HCT116 (cell line): ENCODE data around the gene EEFSEC. TPM values are rescaled to one million over a fixed set of nuclear protein-coding genes. Genes with fewer than 3 reads are reported as not detected.

ENCODE experiments used
- ATAC-seq: fragments of 200-7000 bp; cut with Tn5 transposase; 2 replicates; pipeline ENCODE4 v1.9.1; 2020; ENCODE audit warnings: mild to moderate bottlenecking, moderate library complexity
- BruUV-seq: library from RNA; stranded (reverse); fragments of 400-500 nt; replicated peaks from 2 replicates; lab custom pipeline; 2021; lab: Mats Ljungman, UMichigan
- CTCF ChIA-PET: fragments of 300-600 bp; sonication (Branson Sonifier 250); formaldehyde crosslinking; loops from one replicate; lab custom pipeline; 2021; ENCODE audit warnings: antibody characterized with exemption; lab: Charles Lee
- POLR2A ChIA-PET: fragments of 300-600, 350-600 bp; sonication (Branson Sonifier 250); formaldehyde crosslinking; loops from one replicate; lab custom pipeline; 2021; ENCODE audit warnings: antibody characterized with exemption; lab: Charles Lee
- RAD21 ChIA-PET, 2 experiments: fragments of 300-600 bp; sonication (Branson Sonifier 250); formaldehyde crosslinking; loops; one replicate each; lab custom pipeline; 2023; ENCODE audit warnings: low total read pairs in 2 of 2; ENCODE audit not compliant: uncharacterized antibody in 2 of 2, unreplicated experiment in 2 of 2, low non-redundant PET in 1 of 2; lab: Charles Lee
- DNase-seq: peaks from one replicate; pipeline ENCODE4 v3.0.0-alpha.2; 2010; ENCODE audit warnings: low read depth, low spot score
- H2AFZ ChIP-seq: fragments of 200-600 bp; shearing (Covaris generic), sonication (generic); 2 replicates; pipeline ENCODE4 v1.6.1; 2017; ENCODE audit warnings: low read depth, mixed run types, mixed read lengths, antibody characterized with exemption, low read length; ENCODE audit not compliant: poor library complexity, severe bottlenecking
- H3K27ac ChIP-seq: 2 replicates; pipeline ENCODE4 v1.5.1; 2012; ENCODE audit warnings: low read depth, low read length
- H3K27me3 ChIP-seq: fragments of 200-600 bp; sonication (generic); 2 replicates; pipeline ENCODE4 v1.6.1; 2016; ENCODE audit warnings: mixed run types, low read length, mixed read lengths; ENCODE audit not compliant: insufficient read depth
- H3K36me3 ChIP-seq, 2 experiments: fragments of 200-500 bp in 1 of 2; fragments of 200-600 bp in 1 of 2; sonication (Bioruptor generic) in 1 of 2; sonication (generic) in 1 of 2; 2 replicates each; pipeline versions ENCODE4 v1.5.1 to v1.6.1; 2014 to 2016; ENCODE audit warnings: low read length in 2 of 2, inconsistent platforms in 1 of 2, mixed read lengths in 1 of 2, mixed run types in 1 of 2; ENCODE audit not compliant: insufficient read depth in 2 of 2, control insufficient read depth in 1 of 2
- H3K4me1 ChIP-seq, 2 experiments: fragments of 200-600 bp in 1 of 2; sonication (generic) in 1 of 2; 2 replicates each; pipeline versions ENCODE4 v1.5.1 to v1.6.1; 2012 to 2017; ENCODE audit warnings: low read length in 2 of 2, inconsistent platforms in 1 of 2, mild to moderate bottlenecking in 1 of 2, mixed read lengths in 1 of 2, mixed run types in 1 of 2, moderate library complexity in 1 of 2; ENCODE audit not compliant: insufficient read depth in 2 of 2, control insufficient read depth in 1 of 2
- H3K4me2 ChIP-seq: fragments of 200-600 bp; sonication (generic); 2 replicates; pipeline ENCODE4 v1.6.1; 2017; ENCODE audit warnings: mixed run types, low read length, mixed read lengths
- H3K4me3 ChIP-seq, 2 experiments: fragments of 200-600 bp in 1 of 2; sonication (generic) in 1 of 2; replicated peaks in 1 of 2; 2 replicates each; pipeline ENCODE4 v1.5.1; 2011 to 2016; ENCODE audit warnings: low read length in 2 of 2, control low read depth in 1 of 2, low read depth in 1 of 2, mild to moderate bottlenecking in 1 of 2, mixed read lengths in 1 of 2, mixed run types in 1 of 2
- H3K79me2 ChIP-seq: fragments of 200-600 bp; sonication (generic); 2 replicates; pipeline ENCODE4 v1.6.1; 2017; ENCODE audit warnings: mild to moderate bottlenecking, mixed run types, low read length, moderate library complexity, mixed read lengths; ENCODE audit not compliant: insufficient read depth
- H3K9ac ChIP-seq: fragments of 200-600 bp; sonication (generic); 2 replicates; pipeline ENCODE4 v1.6.1; 2016; ENCODE audit warnings: low read length, mixed read lengths
- H3K9me2 ChIP-seq: fragments of 200-600 bp; sonication (generic), shearing (Covaris generic); 2 replicates; pipeline ENCODE4 v1.6.1; 2017; ENCODE audit warnings: mixed run types, mild to moderate bottlenecking, moderate library complexity; ENCODE audit not compliant: insufficient read depth
- H3K9me3 ChIP-seq, 2 experiments: fragments of 200-500 bp in 1 of 2; fragments of 200-600 bp in 1 of 2; sonication (Bioruptor generic) in 1 of 2; sonication (generic) in 1 of 2; 2 replicates each; pipeline ENCODE4 v1.6.1; 2014 to 2017; ENCODE audit warnings: low read length in 2 of 2, mixed read lengths in 2 of 2, inconsistent platforms in 1 of 2, low read depth in 1 of 2, mild to moderate bottlenecking in 1 of 2, mixed run types in 1 of 2, moderate library complexity in 1 of 2; ENCODE audit not compliant: control insufficient read depth in 1 of 2, insufficient read depth in 1 of 2
- H4K20me1 ChIP-seq: fragments of 200-600 bp; sonication (generic), shearing (Covaris generic); 2 replicates; pipeline ENCODE4 v1.6.1; 2017; ENCODE audit warnings: mixed run types, mild to moderate bottlenecking, moderate library complexity; ENCODE audit not compliant: insufficient read depth
- CBX3 ChIP-seq: IDR thresholded peaks from 2 replicates; pipeline ENCODE4 v1.6.1; 2012; ENCODE audit warnings: low read depth
- CEBPB ChIP-seq: IDR thresholded peaks from 2 replicates; pipeline ENCODE4 v1.6.1; 2012; ENCODE audit warnings: low read depth
- ELF1 ChIP-seq: IDR thresholded peaks from 2 replicates; pipeline ENCODE4 v1.6.1; 2012; ENCODE audit warnings: low read depth, borderline replicate concordance
- EZH2 ChIP-seq: fragments of 200-600 bp; sonication (generic); IDR thresholded peaks from 2 replicates; pipeline ENCODE4 v1.6.1; 2017; ENCODE audit warnings: antibody characterized with exemption, mixed run types
- FOSL1 ChIP-seq: IDR thresholded peaks from 2 replicates; pipeline ENCODE4 v1.6.1; 2012; ENCODE audit warnings: low read depth
- JUND ChIP-seq: IDR thresholded peaks from 2 replicates; pipeline ENCODE4 v1.6.1; 2012
- POLR2A ChIP-seq: IDR thresholded peaks from 2 replicates; pipeline ENCODE4 v1.7.0; 2011; ENCODE audit warnings: borderline replicate concordance; ENCODE audit not compliant: insufficient read depth, insufficient read length; ENCODE audit errors: extremely low read depth
- SP1 ChIP-seq: IDR thresholded peaks from 2 replicates; pipeline ENCODE4 v1.6.1; 2012; ENCODE audit warnings: low read depth
- SRF ChIP-seq: IDR thresholded peaks from 2 replicates; pipeline ENCODE4 v1.6.1; 2012; ENCODE audit warnings: low read depth
- TCF7L2 ChIP-seq: IDR thresholded peaks from 2 replicates; pipeline ENCODE4 v1.7.0; 2011; ENCODE audit warnings: borderline replicate concordance, inconsistent platforms; ENCODE audit not compliant: insufficient read depth, insufficient read length; ENCODE audit errors: extremely low read depth
- YY1 ChIP-seq: IDR thresholded peaks from 2 replicates; pipeline ENCODE4 v1.6.1; 2011; ENCODE audit warnings: low read length, low read depth, moderate library complexity, mild to moderate bottlenecking; ENCODE audit not compliant: insufficient replicate concordance; ENCODE audit errors: extremely low read depth
- intact Hi-C: fragments of 100-400 bp; cut with micrococcal nuclease; formaldehyde crosslinking; loops from 2 replicates; pipeline ENCODE4 v1.10.0; 2022
- total RNA-seq: library from RNA; stranded (reverse); gene quantifications from one replicate; pipeline ENCODE4 v1.2.1, GENCODE V29; 2021; ENCODE audit not compliant: unreplicated experiment

The EEFSEC gene
- total RNA-seq, 1 experiment from 2014 or later: 16.1 TPM

DNA sequence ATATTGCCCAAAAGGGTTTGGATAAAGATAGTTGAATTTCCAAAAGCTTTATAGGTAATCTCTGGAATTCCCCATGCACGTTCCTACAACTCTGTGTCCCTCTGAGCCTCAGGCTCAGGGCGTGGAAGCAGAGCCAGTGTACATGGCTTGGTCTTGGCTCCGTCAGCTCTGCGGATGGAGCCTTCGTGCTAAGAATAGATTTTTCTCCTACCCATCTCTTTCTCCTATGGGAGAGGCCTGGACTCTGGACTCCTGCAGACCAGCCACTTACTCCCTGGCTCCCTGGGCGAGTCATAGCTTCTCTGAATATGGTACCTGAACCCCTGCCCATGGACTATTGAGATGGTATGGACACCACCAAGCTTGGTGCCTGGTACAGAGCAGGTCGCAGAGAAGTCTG lies 99.9 kb downstream of the EEFSEC start:
- CTCF ChIA-PET: no interaction called here
- H4K20me1 ChIP-seq: no peaks in the 10 kb centered on the region
- H3K9ac ChIP-seq: no peak overlapping the region
- H3K4me2 ChIP-seq: no peak overlapping the region
- no peaks in the 10 kb centered on the region for H3K79me2 ChIP-seq
- no peak overlapping the region for H3K27ac ChIP-seq
- no peak for ATAC-seq
- no peak overlapping the region for H2AFZ ChIP-seq
- no peaks in the 10 kb centered on the region for H3K27me3 ChIP-seq
- intact Hi-C loops: no loop called here
- RAD21 ChIA-PET: no interaction called here
- BruUV-seq: no TSS peak
- H3K9me2 ChIP-seq: no peaks in the 10 kb centered on the region
- POLR2A ChIA-PET: interaction anchor here (1.4 kb wide), 1 partner anchor 8 kb away, joined by 3 read pairs; no protein-coding TSS in a partner anchor
- no peaks in the 10 kb centered on the region; a peak in 1 of 4 replicates for H3K4me1 ChIP-seq
- TF ChIP-seq YY1 (no peak), CEBPB (no peak), TCF7L2 (no peak), CBX3 (no peak), JUND (no peak), ELF1 (no peak), SP1 (no peak), SRF (no peak), POLR2A (no peak), FOSL1 (no peak), EZH2 (no peak)
- TF ChIP-seq, all 23 proteins: peak for 0
- DNase-seq: no peak
- Histone ChIP-seq H3K36me3 (no peaks in the 10 kb centered on the region), H3K4me3 (no peak overlapping the region), H3K9me3 (no peaks in the 10 kb centered on the region)

DNA sequence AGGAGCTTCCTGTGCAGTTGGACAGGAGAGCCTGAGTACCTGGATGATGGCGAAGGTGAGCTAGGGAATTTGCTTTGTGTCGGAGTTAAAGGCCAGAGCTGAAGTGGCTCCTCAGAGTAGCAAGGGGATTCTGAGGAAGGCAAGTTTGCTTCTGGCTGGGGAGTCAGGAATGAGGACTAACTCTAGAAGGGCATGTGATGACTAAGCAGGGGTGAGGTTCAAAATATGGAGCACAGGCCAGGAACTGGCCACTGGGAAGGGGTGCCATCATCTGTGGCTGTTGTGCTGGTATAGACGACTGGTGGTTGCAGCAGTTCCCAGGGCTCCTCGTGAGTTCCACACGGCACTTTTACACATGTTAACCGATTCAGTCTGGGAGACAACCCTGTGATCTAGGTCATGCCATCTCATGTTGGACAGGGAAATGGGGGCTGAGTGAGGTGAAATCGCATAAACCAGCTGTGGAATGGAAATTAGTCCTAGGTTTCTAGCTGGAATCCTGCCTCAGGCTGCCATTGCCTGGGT lies 100.8 kb downstream of the EEFSEC start:
- Histone ChIP-seq H3K4me3 (no peak overlapping the region), H3K79me2 (no peaks in the 10 kb centered on the region), H4K20me1 (no peaks in the 10 kb centered on the region), H2AFZ (no peak overlapping the region), H3K9ac (no peak overlapping the region), H3K36me3 (no peaks in the 10 kb centered on the region), H3K9me3 (no peaks in the 10 kb centered on the region), H3K4me1 (no peaks in the 10 kb centered on the region; a peak in 1 of 4 replicates), H3K27me3 (no peaks in the 10 kb centered on the region), H3K27ac (no peak overlapping the region), H3K4me2 (no peak overlapping the region), H3K9me2 (no peaks in the 10 kb centered on the region)
- DNase-seq (no peak), ATAC-seq (no peak)
- TF ChIP-seq JUND: no peak
- TF ChIP-seq SP1: no peak
- TF ChIP-seq CBX3: no peak
- CTCF ChIA-PET: no interaction called here
- POLR2A ChIA-PET: interaction anchor here (1.4 kb wide), 1 partner anchor 9 kb away, joined by 3 read pairs; no protein-coding TSS in a partner anchor
- no TSS peak for BruUV-seq
- intact Hi-C loops: no loop called here
- RAD21 ChIA-PET: no interaction called here
